ENCODE data around the gene MED12L.

MED12L gene

GRCh38 chr3:151226825-151227224, 141.4 kb downstream of the MED12L start:
- H3K79me2 ChIP-seq (ENCODE audit: insufficient read depth, low read length) = no peaks in the 10 kb centered on the region
- no peaks in the 10 kb centered on the region for H3K9me2 ChIP-seq (replicated peaks; ENCODE audit: low read depth, low read length)
- no peak overlapping the region for H2AFZ ChIP-seq (ENCODE audit: low read length)
- peaks cover 12% of the 10 kb centered on the region for H3K4me1 ChIP-seq (ENCODE audit: insufficient read depth, low read length, poor library complexity, severe bottlenecking)
- no peaks in the 10 kb centered on the region; the same call in 1 of the 2 replicates for H3K9me3 ChIP-seq (ENCODE audit: insufficient read depth, low read depth, low read length)
- no peak overlapping the region for H3K9ac ChIP-seq (ENCODE audit: low read depth, low read length, poor library complexity, severe bottlenecking)
- no peaks in the 10 kb centered on the region for H4K20me1 ChIP-seq (ENCODE audit: insufficient read depth, low read length, poor library complexity, severe bottlenecking)
- H3F3A ChIP-seq (ENCODE audit: low read depth) = no peaks in the 10 kb centered on the region
- H3K4me3 ChIP-seq (ENCODE audit: low read length, poor library complexity, severe bottlenecking) = no peak overlapping the region
- H3K4me2 ChIP-seq (ENCODE audit: low read depth, low read length, poor library complexity, severe bottlenecking) = no peak overlapping the region
- H3K27me3 ChIP-seq (ENCODE audit: insufficient read depth, low read length, poor library complexity, severe bottlenecking) = no peaks in the 10 kb centered on the region
- no peak for TF ChIP-seq EZH2phosphoT487 (IDR thresholded peaks at IDR 0.05; ENCODE audit: borderline replicate concordance)
- no peak for TF ChIP-seq CTCF (conservative IDR thresholded peaks at IDR 0.05; ENCODE audit: low read length)
- H3K36me3 ChIP-seq (ENCODE audit: insufficient read depth, low read length) = peaks cover 30% of the 10 kb centered on the region; the same call in 1 of the 2 replicates

GRCh38 chr3:151227266-151227806, 141.9 kb downstream of the MED12L start:
- Histone ChIP-seq H2AFZ (ENCODE audit: low read length) (no peak overlapping the region), H3F3A (ENCODE audit: low read depth) (no peaks in the 10 kb centered on the region)

GRCh38 chr3:151227807-151228665, 142.6 kb downstream of the MED12L start:
- TF ChIP-seq CTCF (conservative IDR thresholded peaks at IDR 0.05; ENCODE audit: low read length) (peak; percentile 98), EZH2phosphoT487 (IDR thresholded peaks at IDR 0.05; ENCODE audit: borderline replicate concordance) (no peak)
- H3K79me2 ChIP-seq (ENCODE audit: insufficient read depth, low read length) = no peaks in the 10 kb centered on the region
- H3K9me2 ChIP-seq (replicated peaks; ENCODE audit: low read depth, low read length) = no peaks in the 10 kb centered on the region
- no peak overlapping the region for H3K9ac ChIP-seq (ENCODE audit: low read depth, low read length, poor library complexity, severe bottlenecking)
- no peaks in the 10 kb centered on the region for H3F3A ChIP-seq (ENCODE audit: low read depth)
- no peak overlapping the region for H3K4me3 ChIP-seq (ENCODE audit: low read length, poor library complexity, severe bottlenecking)
- H3K9me3 ChIP-seq (ENCODE audit: insufficient read depth, low read depth, low read length) = no peaks in the 10 kb centered on the region
- peaks cover 12% of the 10 kb centered on the region for H3K4me1 ChIP-seq (ENCODE audit: insufficient read depth, low read length, poor library complexity, severe bottlenecking)
- no peak overlapping the region for H3K4me2 ChIP-seq (ENCODE audit: low read depth, low read length, poor library complexity, severe bottlenecking)
- no peak overlapping the region for H2AFZ ChIP-seq (ENCODE audit: low read length)
- no peaks in the 10 kb centered on the region for H4K20me1 ChIP-seq (ENCODE audit: insufficient read depth, low read length, poor library complexity, severe bottlenecking)
- no peaks in the 10 kb centered on the region for H3K27me3 ChIP-seq (ENCODE audit: insufficient read depth, low read length, poor library complexity, severe bottlenecking)
- H3K36me3 ChIP-seq (ENCODE audit: insufficient read depth, low read length) = peaks cover 28% of the 10 kb centered on the region; the same call in 1 of the 2 replicates

More at GRCh38 chr3:151227266-151227806, 141.9 kb downstream of the MED12L start:
- Histone ChIP-seq H3K79me2 (ENCODE audit: insufficient read depth, low read length) (no peaks in the 10 kb centered on the region), H3K4me3 (ENCODE audit: low read length, poor library complexity, severe bottlenecking) (no peak overlapping the region), H3K9me3 (ENCODE audit: insufficient read depth, low read depth, low read length) (no peaks in the 10 kb centered on the region), H4K20me1 (ENCODE audit: insufficient read depth, low read length, poor library complexity, severe bottlenecking) (no peaks in the 10 kb centered on the region), H3K4me1 (ENCODE audit: insufficient read depth, low read length, poor library complexity, severe bottlenecking) (peaks cover 12% of the 10 kb centered on the region), H3K9ac (ENCODE audit: low read depth, low read length, poor library complexity, severe bottlenecking) (no peak overlapping the region), H3K4me2 (ENCODE audit: low read depth, low read length, poor library complexity, severe bottlenecking) (no peak overlapping the region), H3K36me3 (ENCODE audit: insufficient read depth, low read length) (peaks cover 30% of the 10 kb centered on the region; the same call in 1 of the 2 replicates), H3K27me3 (ENCODE audit: insufficient read depth, low read length, poor library complexity, severe bottlenecking) (no peaks in the 10 kb centered on the region), H3K9me2 (replicated peaks; ENCODE audit: low read depth, low read length) (no peaks in the 10 kb centered on the region)
- no peak for TF ChIP-seq CTCF (conservative IDR thresholded peaks at IDR 0.05; ENCODE audit: low read length)
- no peak for TF ChIP-seq EZH2phosphoT487 (IDR thresholded peaks at IDR 0.05; ENCODE audit: borderline replicate concordance)

Data from Loucy (cell line).